HL-60 (cell line): ENCODE measurements around the gene TOGARAM2.
A peak's percentile ranks its signal among the peaks of the same experiment; 100 is the strongest.

Experiments
- CTCF ChIP-seq: IDR thresholded peaks from one replicate; pipeline ENCODE4 v1.5.1; 2011; ENCODE audit warnings: low read length, control low read depth, inconsistent platforms; ENCODE audit not compliant: insufficient read depth
- POLR2AphosphoS5 ChIP-seq: IDR thresholded peaks from 2 replicates; pipeline ENCODE4 v1.6.1; 2012; ENCODE audit warnings: low read depth
- REST ChIP-seq: IDR thresholded peaks from 2 replicates; pipeline ENCODE4 v1.6.1; 2012; ENCODE audit warnings: low read depth; ENCODE audit not compliant: insufficient replicate concordance
- SPI1 ChIP-seq: IDR thresholded peaks from 2 replicates; pipeline ENCODE4 v1.6.1; 2012; ENCODE audit warnings: low read depth, mild to moderate bottlenecking, borderline replicate concordance

DNA sequence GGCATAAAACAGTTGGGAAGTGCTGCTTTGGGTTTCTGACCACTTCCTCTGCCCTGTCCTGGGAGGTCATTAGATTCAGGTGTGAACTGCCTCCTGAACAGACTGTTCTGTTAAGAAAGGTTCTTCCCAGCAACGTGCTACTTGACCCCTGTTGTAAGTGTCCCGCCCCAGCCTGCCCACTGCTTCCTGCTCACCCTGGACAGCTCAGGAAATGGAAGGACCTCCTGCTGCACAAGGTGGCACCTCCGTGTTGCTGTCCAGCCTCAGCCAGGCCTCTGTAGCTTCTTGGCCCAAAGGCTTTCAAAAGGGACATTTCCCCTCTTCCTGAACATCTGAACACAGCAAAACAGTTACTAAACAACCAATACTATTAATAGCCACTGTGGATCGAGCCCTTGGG is 5.3 kb downstream of the TOGARAM2 start:
- TF ChIP-seq CTCF (no peak), REST (peak; percentile 64), POLR2AphosphoS5 (no peak), SPI1 (no peak)
